K562 (cell line): Measurements from ENCODE around the gene CCSAP. TPM values are rescaled to one million over a fixed set of nuclear protein-coding genes. Genes with fewer than 3 reads are reported as not detected.

Source experiments
- EGR1 ChIP-seq: fragments of 450-650 bp; conservative IDR thresholded peaks from 2 replicates; pipeline ENCODE4 v1.6.1; 2017; ENCODE audit warnings: mild to moderate bottlenecking
- EP300 ChIP-seq: IDR thresholded peaks from 2 replicates; pipeline ENCODE4 v1.6.1; 2012; ENCODE audit warnings: low read length, improper control_type of control experiment
- HNRNPLL ChIP-seq: fragments of 200-400 bp; formaldehyde crosslinking; IDR thresholded peaks from 2 replicates; pipeline ENCODE4 v1.6.1; 2017; ENCODE audit warnings: low read length, low read depth, mild to moderate bottlenecking; ENCODE audit not compliant: poor library complexity, severe bottlenecking
- KLF10 ChIP-seq: fragments of 250-450 bp; sonication (Bioruptor Pico); IDR thresholded peaks from 2 replicates; pipeline ENCODE4 v1.6.1; 2021; ENCODE audit warnings: matching md5 sums
- MAZ ChIP-seq, 2 experiments: fragments of 450-650 bp in 1 of 2; sonication (generic) in 1 of 2; formaldehyde crosslinking; IDR thresholded peaks in 1 of 2; conservative IDR thresholded peaks in 1 of 2; 2 replicates each; pipeline versions ENCODE4 v1.4.0 to v1.5.0; 2020; ENCODE audit warnings: mild to moderate bottlenecking in 1 of 2, missing genetic modification reagents in 1 of 2
- NCOA4 ChIP-seq: fragments of 450-650 bp; IDR thresholded peaks from 2 replicates; pipeline ENCODE4 v1.6.1; 2018; ENCODE audit warnings: mild to moderate bottlenecking; ENCODE audit not compliant: partially characterized antibody
- NELFE ChIP-seq: IDR thresholded peaks from 2 replicates; pipeline ENCODE4 v1.6.1; 2011; ENCODE audit warnings: mild to moderate bottlenecking; ENCODE audit not compliant: insufficient read depth, insufficient read length
- NR2C2 ChIP-seq, 2 experiments: fragments of 200-800 bp in 1 of 2; sonication (Bioruptor generic) in 1 of 2; sonication (generic) in 1 of 2; formaldehyde crosslinking in 1 of 2; IDR thresholded peaks; 2 replicates each; pipeline versions ENCODE4 v1.6.1 to v1.8.0; 2016 to 2022; ENCODE audit warnings: mild to moderate bottlenecking in 1 of 2, missing compliant biosample characterization in 1 of 2, missing genetic modification characterization in 1 of 2, missing genetic modification reagents in 1 of 2
- NR3C1 ChIP-seq: sonication (generic); formaldehyde crosslinking; IDR thresholded peaks from 2 replicates; pipeline ENCODE4 v1.8.1; 2022; ENCODE audit warnings: missing genetic modification reagents
- PRPF4 ChIP-seq: fragments of 200-400 bp; formaldehyde crosslinking; IDR thresholded peaks from one replicate; pipeline ENCODE4 v1.6.1; 2017; ENCODE audit warnings: low read length, low read depth, mild to moderate bottlenecking; ENCODE audit not compliant: insufficient read depth, poor library complexity, severe bottlenecking
- RB1 ChIP-seq: fragments of 450-650 bp; IDR thresholded peaks from 2 replicates; pipeline ENCODE4 v1.6.1; 2017; ENCODE audit warnings: low read depth, mild to moderate bottlenecking
- RFX7 ChIP-seq: fragments of 250-450 bp; sonication (Bioruptor Pico); IDR thresholded peaks from 2 replicates; pipeline ENCODE4 v1.5.1; 2021; ENCODE audit warnings: mild to moderate bottlenecking
- SAFB ChIP-seq: fragments of 200-400 bp; formaldehyde crosslinking; IDR thresholded peaks from 2 replicates; pipeline ENCODE4 v1.6.1; 2017; ENCODE audit warnings: low read depth, low read length, borderline replicate concordance
- USF1 ChIP-seq: sonication (generic); formaldehyde crosslinking; IDR thresholded peaks from 2 replicates; pipeline ENCODE4 v1.9.0; 2022; ENCODE audit warnings: mild to moderate bottlenecking, missing genetic modification reagents
- VEZF1 ChIP-seq: fragments of 200-800 bp; sonication (Bioruptor generic); IDR thresholded peaks from 2 replicates; pipeline ENCODE4 v1.6.1; 2017; ENCODE audit warnings: missing genetic modification characterization, missing compliant biosample characterization
- ZBTB34 ChIP-seq: fragments of 250-450 bp; sonication (Bioruptor Pico); IDR thresholded peaks from 2 replicates; pipeline ENCODE4 v1.8.0; 2021; ENCODE audit warnings: mild to moderate bottlenecking, moderate library complexity
- polyA plus RNA-seq, 8 experiments: library from polyadenylated mRNA; depleted of rRNA in 4 of 8; stranded (reverse) in 5 of 8; unstranded in 3 of 8; fragments of >200 nt; fragmentation: Nextera tagmentation in 2 of 8; fragmentation: Illumina TruSeq in 1 of 8; extraction: Ambion mirVana in 2 of 8; extraction: Trizol in 1 of 8; gene quantifications; 2 replicates each; pipeline versions ENCODE4 v1.2.1 to v1.2.3, GENCODE V29; 2011 to 2014; ENCODE audit warnings: inconsistent platforms in 1 of 8, missing spikeins in 1 of 8
- total RNA-seq, 7 experiments: library from RNA; depleted of rRNA in 6 of 7; stranded (reverse); fragments of >200 nt in 6 of 7; fragmentation: Illumina TruSeq in 2 of 7; extraction: Trizol in 2 of 7; gene quantifications; 2 replicates each; pipeline versions ENCODE4 v1.2.1 to v1.2.3, GENCODE V29; 2011 to 2021; ENCODE audit warnings: low replicate concordance in 1 of 7
- TF ChIP-seq, protein P1 (sequence below): conservative IDR thresholded peaks from 2 replicates; pipeline ENCODE4 v1.6.1; 2011; ENCODE audit warnings: low read depth, mild to moderate bottlenecking, low read length; ENCODE audit not compliant: control insufficient read depth

Gene CCSAP
- total and polyA plus RNA-seq, 9 of the 15 experiments (the other 6 are each of a cell fraction or from before 2014, with no cell fraction given), result 3.6 to 15.9 (median 9.5) TPM

DNA sequence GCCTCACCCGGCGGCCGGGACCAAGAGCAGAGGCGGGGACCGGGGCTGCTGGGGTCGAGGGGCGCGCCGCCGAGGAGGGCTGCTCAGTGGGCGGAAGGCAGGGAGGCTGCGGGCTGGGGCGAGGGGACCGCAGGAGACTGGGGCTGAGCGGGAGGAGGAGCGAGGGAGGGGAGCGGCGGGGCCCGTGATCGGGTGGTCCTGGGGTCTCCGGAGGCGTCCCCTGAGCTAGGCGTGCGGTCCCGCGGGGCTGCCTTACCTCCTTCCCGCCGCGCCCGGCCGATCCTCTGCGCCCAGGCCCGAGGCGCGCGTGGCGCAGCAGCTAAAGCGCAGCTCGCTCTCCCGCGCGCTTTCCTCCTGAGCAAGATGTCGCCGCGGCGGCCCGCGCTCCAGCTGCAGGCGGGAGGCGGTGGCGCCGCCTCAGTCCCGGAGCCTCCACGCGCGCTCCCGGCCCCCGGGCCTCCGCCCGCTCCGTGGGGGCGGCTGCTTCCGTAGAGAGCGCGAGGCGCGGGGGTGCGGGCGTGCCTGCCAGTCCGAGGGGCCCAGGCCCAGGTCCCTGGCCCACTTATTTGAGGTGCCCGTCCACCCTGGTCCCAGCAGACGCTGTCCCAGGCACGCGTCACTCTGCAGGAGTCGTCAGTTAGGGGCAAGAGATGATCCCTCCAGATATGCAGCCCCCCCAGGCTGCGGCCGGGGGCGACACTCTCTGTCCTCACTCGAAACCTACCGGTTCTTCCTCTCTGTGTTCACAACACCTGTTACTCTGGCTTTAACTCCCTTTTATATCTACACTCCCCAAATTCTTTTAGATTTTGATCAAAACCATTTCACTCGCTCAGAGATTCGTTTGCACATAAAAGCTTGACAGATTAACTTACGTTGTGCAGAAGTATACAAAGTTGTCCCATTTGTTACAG is at the start of gene CCSAP (continued):
- TF ChIP-seq PRPF4, result no peak
- TF ChIP-seq, protein P1, sequence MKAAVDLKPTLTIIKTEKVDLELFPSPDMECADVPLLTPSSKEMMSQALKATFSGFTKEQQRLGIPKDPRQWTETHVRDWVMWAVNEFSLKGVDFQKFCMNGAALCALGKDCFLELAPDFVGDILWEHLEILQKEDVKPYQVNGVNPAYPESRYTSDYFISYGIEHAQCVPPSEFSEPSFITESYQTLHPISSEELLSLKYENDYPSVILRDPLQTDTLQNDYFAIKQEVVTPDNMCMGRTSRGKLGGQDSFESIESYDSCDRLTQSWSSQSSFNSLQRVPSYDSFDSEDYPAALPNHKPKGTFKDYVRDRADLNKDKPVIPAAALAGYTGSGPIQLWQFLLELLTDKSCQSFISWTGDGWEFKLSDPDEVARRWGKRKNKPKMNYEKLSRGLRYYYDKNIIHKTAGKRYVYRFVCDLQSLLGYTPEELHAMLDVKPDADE, result peak; percentile 67; the same call in 1 of the 2 replicates
- no peak for TF ChIP-seq NR2C2 (CRISPR knock-in tag; IDR thresholded peaks at IDR 0.05)
- TF ChIP-seq NR2C2 (tag; IDR thresholded peaks at IDR 0.05), result peak; percentile 71
- peak; percentile 69 for TF ChIP-seq HNRNPLL
- no peak for TF ChIP-seq EP300
- TF ChIP-seq RFX7, result no peak
- TF ChIP-seq USF1, result no peak
- peak; percentile 58; the same call in 1 of the 2 replicates for TF ChIP-seq NR3C1 (CRISPR knock-in tag)
- TF ChIP-seq NELFE, result no peak
- TF ChIP-seq MAZ (CRISPR knock-in tag; conservative IDR thresholded peaks at IDR 0.05 in 1 of 2, IDR thresholded peaks at IDR 0.05 in 1 of 2), result peak; percentile 10 to 95
- TF ChIP-seq ZBTB34 (CRISPR knock-in tag), result no peak
- peak; percentile 80 for TF ChIP-seq VEZF1 (CRISPR knock-in tag)
- peak; percentile 95 for TF ChIP-seq SAFB
- no peak for TF ChIP-seq KLF10
- TF ChIP-seq RB1, result peak; percentile 96
- no peak for TF ChIP-seq NCOA4
- peak; percentile 73 for TF ChIP-seq EGR1
